AG09319 (cell line): Measurements from ENCODE around the gene CNEP1R1.

Experiments used
- DNase-seq: peaks from one replicate; pipeline ENCODE4 v3.0.0-alpha.2; 2010; ENCODE audit warnings: low read depth; ENCODE audit errors: extremely low read depth
- TF ChIP-seq, protein P1 (sequence below): IDR thresholded peaks from 2 replicates; pipeline ENCODE4 v1.5.1; 2011; ENCODE audit warnings: low read depth, mild to moderate bottlenecking, inconsistent platforms, low read length, moderate library complexity

The CNEP1R1 gene

DNA sequence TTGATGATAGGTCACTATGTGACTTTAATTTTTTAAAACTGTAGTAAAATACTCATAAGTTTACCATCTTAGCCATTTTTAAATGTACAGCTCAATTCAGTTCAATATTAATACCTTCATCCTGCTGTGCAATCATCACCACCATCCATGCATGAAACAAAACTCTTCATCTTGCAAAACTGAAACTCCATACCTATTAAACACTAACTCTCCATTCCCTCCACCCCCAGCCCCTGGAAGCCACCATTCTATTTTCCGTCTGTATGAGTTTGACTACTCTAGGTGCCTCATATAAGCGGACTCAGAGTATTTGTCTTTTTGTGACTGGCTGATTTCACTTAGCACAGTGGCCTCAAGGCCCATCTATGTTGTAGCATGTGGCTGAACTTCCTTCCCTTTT, 9.4 kb upstream of the CNEP1R1 start:
- no peak for DNase-seq
- TF ChIP-seq, protein P1, sequence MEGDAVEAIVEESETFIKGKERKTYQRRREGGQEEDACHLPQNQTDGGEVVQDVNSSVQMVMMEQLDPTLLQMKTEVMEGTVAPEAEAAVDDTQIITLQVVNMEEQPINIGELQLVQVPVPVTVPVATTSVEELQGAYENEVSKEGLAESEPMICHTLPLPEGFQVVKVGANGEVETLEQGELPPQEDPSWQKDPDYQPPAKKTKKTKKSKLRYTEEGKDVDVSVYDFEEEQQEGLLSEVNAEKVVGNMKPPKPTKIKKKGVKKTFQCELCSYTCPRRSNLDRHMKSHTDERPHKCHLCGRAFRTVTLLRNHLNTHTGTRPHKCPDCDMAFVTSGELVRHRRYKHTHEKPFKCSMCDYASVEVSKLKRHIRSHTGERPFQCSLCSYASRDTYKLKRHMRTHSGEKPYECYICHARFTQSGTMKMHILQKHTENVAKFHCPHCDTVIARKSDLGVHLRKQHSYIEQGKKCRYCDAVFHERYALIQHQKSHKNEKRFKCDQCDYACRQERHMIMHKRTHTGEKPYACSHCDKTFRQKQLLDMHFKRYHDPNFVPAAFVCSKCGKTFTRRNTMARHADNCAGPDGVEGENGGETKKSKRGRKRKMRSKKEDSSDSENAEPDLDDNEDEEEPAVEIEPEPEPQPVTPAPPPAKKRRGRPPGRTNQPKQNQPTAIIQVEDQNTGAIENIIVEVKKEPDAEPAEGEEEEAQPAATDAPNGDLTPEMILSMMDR, result no peak

DNA sequence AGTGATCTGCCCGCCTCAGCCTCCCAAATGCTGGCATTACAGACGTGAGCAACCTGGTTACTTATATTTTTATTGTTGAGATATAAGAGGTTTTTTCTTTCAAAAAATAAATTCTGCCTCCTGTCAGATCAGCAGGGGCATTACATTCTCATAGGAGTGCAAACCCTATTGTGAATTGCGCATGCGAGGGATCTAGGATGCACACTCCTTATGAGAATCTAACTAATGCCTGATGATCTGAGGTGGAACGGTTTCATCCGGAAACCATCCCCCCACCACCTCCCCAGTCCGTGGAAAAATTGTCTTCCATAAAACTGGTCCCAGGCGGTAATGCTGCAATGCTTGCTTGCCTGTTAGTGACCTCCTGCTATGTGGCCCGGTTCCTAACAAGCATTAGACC, 7.5 kb upstream of the CNEP1R1 start:
- DNase-seq, result no peak
- TF ChIP-seq, protein P1, result no peak

DNA sequence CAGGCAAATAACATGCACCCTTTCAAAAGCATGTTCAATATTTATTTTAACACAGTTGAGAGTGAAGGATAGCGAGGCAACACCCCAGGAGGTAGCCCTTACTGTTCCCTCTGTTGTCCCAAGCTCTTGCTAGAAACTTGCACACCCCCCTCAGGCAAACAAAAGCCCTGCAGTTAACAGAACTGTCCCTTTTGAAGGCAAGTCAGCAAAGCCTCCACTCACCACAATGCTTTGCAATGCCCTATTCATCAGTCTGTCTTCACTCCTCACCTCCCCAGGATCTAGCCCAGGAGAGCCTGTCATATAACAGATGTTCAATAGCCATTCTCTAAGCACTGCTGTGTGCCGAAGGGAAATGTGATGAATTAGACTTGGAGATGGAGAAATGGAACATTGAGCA, 3.5 kb upstream of the CNEP1R1 start:
- TF ChIP-seq, protein P1, result no peak; the same call in 1 of the 2 replicates
- no peak for DNase-seq

DNA sequence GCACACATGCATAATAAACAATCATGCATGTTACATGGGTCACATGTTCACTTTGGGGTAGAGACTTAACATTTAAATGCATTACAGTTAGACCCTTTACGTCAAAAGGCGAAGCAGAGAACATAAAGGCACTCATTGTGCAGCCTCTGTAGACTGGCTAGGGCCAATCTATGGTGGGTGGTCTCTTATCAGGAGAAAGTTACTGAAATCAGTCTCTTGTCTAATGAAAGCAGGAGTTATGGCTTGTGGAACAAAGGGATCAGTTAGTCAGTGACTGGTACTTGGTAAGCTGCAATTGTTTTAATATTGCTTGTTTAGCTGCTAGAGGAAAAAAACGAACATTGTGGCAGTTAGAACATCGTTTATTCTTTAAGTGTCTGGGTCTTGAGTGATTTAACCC, 1.4 kb upstream of the CNEP1R1 start:
- TF ChIP-seq, protein P1, result no peak
- no peak for DNase-seq

DNA sequence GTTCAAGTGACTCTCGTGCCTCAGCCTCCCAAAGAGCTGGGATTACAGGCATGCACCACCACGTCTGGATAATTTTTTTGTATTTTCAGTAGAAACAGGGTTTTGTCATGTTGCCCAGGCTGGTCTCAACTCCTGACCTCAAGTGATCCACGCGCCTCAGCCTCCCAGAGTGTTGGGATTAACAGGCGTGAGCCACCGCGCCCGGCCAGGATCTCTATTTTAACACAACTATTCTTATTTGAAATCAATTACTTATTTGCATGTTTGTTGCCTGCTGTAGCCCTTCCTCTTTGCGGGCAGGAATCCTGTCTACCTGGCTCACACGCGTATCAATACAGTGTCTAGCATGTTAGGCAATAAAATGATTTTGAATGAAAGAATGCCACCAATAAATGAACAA, 818 bp upstream of the CNEP1R1 start:
- TF ChIP-seq, protein P1, result no peak
- DNase-seq, result no peak

DNA sequence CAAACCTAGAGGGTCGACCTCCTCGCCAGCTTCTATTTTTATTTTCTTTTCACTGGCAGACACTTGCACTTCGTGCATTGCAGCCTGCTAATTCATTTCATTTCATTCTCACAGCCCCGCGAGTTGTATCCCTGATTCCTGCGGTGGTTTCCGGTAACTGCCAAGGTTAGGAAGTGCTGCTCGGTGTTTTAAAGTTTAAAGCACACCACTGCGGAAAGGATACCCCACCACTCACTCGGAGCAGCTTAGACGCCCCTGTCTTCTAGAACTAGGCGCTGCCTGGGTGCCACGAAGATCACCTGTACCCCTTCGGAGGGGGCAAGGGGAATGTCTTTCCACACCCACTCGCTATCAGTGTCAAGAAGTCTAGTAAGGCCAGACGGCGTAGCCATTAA, 509 bp downstream of the CNEP1R1 start:
- DNase-seq, result no peak
- TF ChIP-seq, protein P1, result no peak

- no peak for DNase-seq
- TF ChIP-seq, protein P1, result no peak
These were observed 2.8 kb downstream of the CNEP1R1 start for GRCh38 chr16:50027829-50028228.
